H9 (cell line): ENCODE measurements around the gene MED27. TPM values are rescaled to one million over a fixed set of nuclear protein-coding genes. Genes with fewer than 3 reads are reported as not detected.

ENCODE experiments used
- DNase-seq: peaks from one replicate; pipeline ENCODE4 v3.0.0-alpha.2; 2017
- H2AFZ ChIP-seq: one replicate; pipeline ENCODE4 v1.6.1; 2013; ENCODE audit warnings: mild to moderate bottlenecking, low read length, control low read depth, moderate library complexity
- H2AK5ac ChIP-seq: 2 replicates; pipeline ENCODE4 v1.6.1; 2013; ENCODE audit warnings: low read length, control low read depth, mixed read lengths; ENCODE audit not compliant: insufficient read length
- H2BK120ac ChIP-seq: one replicate; pipeline ENCODE4 v1.6.1; 2013; ENCODE audit warnings: low read depth, mild to moderate bottlenecking, low read length, control low read depth, inconsistent platforms; ENCODE audit not compliant: poor library complexity, severe bottlenecking
- H2BK12ac ChIP-seq: 2 replicates; pipeline ENCODE4 v1.6.1; 2013; ENCODE audit warnings: low read length, control low read depth, mixed read lengths, low read depth; ENCODE audit not compliant: insufficient read length
- H2BK15ac ChIP-seq: 2 replicates; pipeline ENCODE4 v1.6.1; 2013; ENCODE audit warnings: low read depth, low read length, control low read depth
- H2BK20ac ChIP-seq: one replicate; pipeline ENCODE4 v1.6.1; 2013; ENCODE audit warnings: low read depth, mild to moderate bottlenecking, low read length, control low read depth, inconsistent platforms; ENCODE audit not compliant: poor library complexity, severe bottlenecking
- H2BK5ac ChIP-seq: 2 replicates; pipeline ENCODE4 v1.6.1; 2013; ENCODE audit warnings: low read length, control low read depth, mixed read lengths; ENCODE audit not compliant: insufficient read length
- H3K14ac ChIP-seq: 2 replicates; pipeline ENCODE4 v1.6.1; 2013; ENCODE audit warnings: low read length, control low read depth; ENCODE audit not compliant: insufficient read depth
- H3K18ac ChIP-seq: 2 replicates; pipeline ENCODE4 v1.6.1; 2013; ENCODE audit warnings: low read depth, mild to moderate bottlenecking, mixed read lengths, low read length, control low read depth; ENCODE audit not compliant: insufficient read length
- H3K23ac ChIP-seq: 2 replicates; pipeline ENCODE4 v1.6.1; 2013; ENCODE audit warnings: low read length, control low read depth, mixed read lengths, low read depth; ENCODE audit not compliant: insufficient read length
- H3K23me2 ChIP-seq: 2 replicates; pipeline ENCODE4 v1.6.1; 2013; ENCODE audit warnings: low read depth, mild to moderate bottlenecking, mixed read lengths, low read length, control low read depth; ENCODE audit not compliant: insufficient read length, poor library complexity, severe bottlenecking
- H3K27ac ChIP-seq: 2 replicates; pipeline ENCODE4 v1.5.1; 2013; ENCODE audit warnings: low read length, control low read depth, mixed read lengths, low read depth; ENCODE audit not compliant: insufficient read length
- H3K27me3 ChIP-seq: 2 replicates; pipeline ENCODE4 v1.6.1; 2013; ENCODE audit warnings: low read length, control low read depth, inconsistent platforms; ENCODE audit not compliant: insufficient read depth
- H3K4ac ChIP-seq: 2 replicates; pipeline ENCODE4 v1.6.1; 2013; ENCODE audit warnings: low read depth, mild to moderate bottlenecking, control low read depth, inconsistent platforms, low read length, moderate library complexity
- H3K4me1 ChIP-seq: 2 replicates; pipeline ENCODE4 v1.6.1; 2013; ENCODE audit warnings: low read length, control low read depth, inconsistent platforms; ENCODE audit not compliant: insufficient read depth
- H3K4me2 ChIP-seq: 2 replicates; pipeline ENCODE4 v1.6.1; 2013; ENCODE audit warnings: low read length, control low read depth, mixed read lengths; ENCODE audit not compliant: insufficient read length, insufficient read depth
- H3K56ac ChIP-seq: 2 replicates; pipeline ENCODE4 v1.6.1; 2013; ENCODE audit warnings: low read depth, mild to moderate bottlenecking, mixed read lengths, low read length, control low read depth; ENCODE audit not compliant: insufficient read length
- H3K79me1 ChIP-seq: 2 replicates; pipeline ENCODE4 v1.6.1; 2013; ENCODE audit warnings: low read depth, mild to moderate bottlenecking, moderate library complexity, low read length, control low read depth, inconsistent platforms; ENCODE audit not compliant: insufficient read depth, poor library complexity, severe bottlenecking
- H3K79me2 ChIP-seq: 2 replicates; pipeline ENCODE4 v1.6.1; 2013; ENCODE audit warnings: low read length, control low read depth, inconsistent platforms; ENCODE audit not compliant: insufficient read depth
- H3K9ac ChIP-seq: 2 replicates; pipeline ENCODE4 v1.6.1; 2013; ENCODE audit warnings: low read length, control low read depth, mixed read lengths; ENCODE audit not compliant: insufficient read length; ENCODE audit errors: extremely low read depth
- H3K9me3 ChIP-seq: one replicate; pipeline ENCODE4 v1.6.1; 2013; ENCODE audit warnings: low read depth, low read length, inconsistent platforms; ENCODE audit not compliant: control insufficient read depth
- H3T11ph ChIP-seq: one replicate; pipeline ENCODE4 v1.6.1; 2013; ENCODE audit warnings: mild to moderate bottlenecking, low read length, control low read depth, inconsistent platforms
- H4K20me1 ChIP-seq: one replicate; pipeline ENCODE4 v1.6.1; 2013; ENCODE audit not compliant: control insufficient read depth, insufficient read length, insufficient read depth
- H4K5ac ChIP-seq: 2 replicates; pipeline ENCODE4 v1.6.1; 2013; ENCODE audit warnings: low read depth, mild to moderate bottlenecking, mixed read lengths, low read length, control low read depth; ENCODE audit not compliant: insufficient read length
- H4K8ac ChIP-seq: replicated peaks from 2 replicates; pipeline ENCODE4 v1.6.1; 2013; ENCODE audit warnings: low read length, control low read depth, mixed read lengths, low read depth; ENCODE audit not compliant: insufficient read length
- H4K91ac ChIP-seq: 2 replicates; pipeline ENCODE4 v1.6.1; 2013; ENCODE audit warnings: low read depth, mild to moderate bottlenecking, moderate library complexity, mixed read lengths, low read length, control low read depth; ENCODE audit not compliant: insufficient read length
- H3K27ac Mint-ChIP-seq, 3 experiments: 2 replicates in 2 of 3; 3 replicates in 1 of 3; pipeline ENCODE4 v1.8.0; 2020 to 2021; ENCODE audit warnings: mixed read lengths in 3 of 3, mild to moderate bottlenecking in 1 of 3, moderate library complexity in 1 of 3
- H3K27me3 Mint-ChIP-seq: 2 replicates; pipeline ENCODE4 v1.8.0; 2021; ENCODE audit warnings: low read depth, mild to moderate bottlenecking, moderate library complexity, mixed read lengths
- H3K36me3 Mint-ChIP-seq, 3 experiments: 2 replicates in 2 of 3; 3 replicates in 1 of 3; pipeline ENCODE4 v1.8.0; 2020 to 2021; ENCODE audit warnings: low read depth in 3 of 3, mixed read lengths in 3 of 3; ENCODE audit not compliant: insufficient read depth in 1 of 3
- H3K4me1 Mint-ChIP-seq, 2 experiments: 2 replicates each; pipeline ENCODE4 v1.8.0; 2020; ENCODE audit warnings: mixed read lengths in 2 of 2
- H3K4me3 Mint-ChIP-seq, 2 experiments: 2 replicates in 1 of 2; 3 replicates in 1 of 2; pipeline ENCODE4 v1.8.0; 2020 to 2021; ENCODE audit warnings: mild to moderate bottlenecking in 2 of 2, mixed read lengths in 2 of 2, moderate library complexity in 1 of 2
- H3K9me3 Mint-ChIP-seq, 2 experiments: 2 replicates in 1 of 2; 3 replicates in 1 of 2; pipeline ENCODE4 v1.8.0; 2020; ENCODE audit warnings: mild to moderate bottlenecking in 2 of 2, mixed read lengths in 2 of 2, moderate library complexity in 1 of 2
- WGBS: extraction: QIAGEN DNeasy Blood & Tissue Kit; methylation state at CpG from one replicate; pipeline ENCODE4 v1.1.7; 2013; ENCODE audit warnings: missing lambda C conversion rate, low lambda C conversion rate, mixed read lengths; ENCODE audit not compliant: insufficient read length; ENCODE audit errors: extremely low coverage; 5-methylcytosine and 5-hydroxymethylcytosine counted together
- total RNA-seq: library from RNA; stranded (reverse); gene quantifications from 2 replicates; pipeline ENCODE4 v1.2.1, GENCODE V29; 2021
- TF ChIP-seq, protein P1 (sequence below): fragments of 200-600 bp; sonication (generic); conservative IDR thresholded peaks from 3 replicates; pipeline ENCODE4 v1.8.0; 2021; ENCODE audit warnings: antibody characterized with exemption, mild to moderate bottlenecking

MED27 gene
- total RNA-seq, 1 experiment from 2014 or later: 33.5 TPM

DNA sequence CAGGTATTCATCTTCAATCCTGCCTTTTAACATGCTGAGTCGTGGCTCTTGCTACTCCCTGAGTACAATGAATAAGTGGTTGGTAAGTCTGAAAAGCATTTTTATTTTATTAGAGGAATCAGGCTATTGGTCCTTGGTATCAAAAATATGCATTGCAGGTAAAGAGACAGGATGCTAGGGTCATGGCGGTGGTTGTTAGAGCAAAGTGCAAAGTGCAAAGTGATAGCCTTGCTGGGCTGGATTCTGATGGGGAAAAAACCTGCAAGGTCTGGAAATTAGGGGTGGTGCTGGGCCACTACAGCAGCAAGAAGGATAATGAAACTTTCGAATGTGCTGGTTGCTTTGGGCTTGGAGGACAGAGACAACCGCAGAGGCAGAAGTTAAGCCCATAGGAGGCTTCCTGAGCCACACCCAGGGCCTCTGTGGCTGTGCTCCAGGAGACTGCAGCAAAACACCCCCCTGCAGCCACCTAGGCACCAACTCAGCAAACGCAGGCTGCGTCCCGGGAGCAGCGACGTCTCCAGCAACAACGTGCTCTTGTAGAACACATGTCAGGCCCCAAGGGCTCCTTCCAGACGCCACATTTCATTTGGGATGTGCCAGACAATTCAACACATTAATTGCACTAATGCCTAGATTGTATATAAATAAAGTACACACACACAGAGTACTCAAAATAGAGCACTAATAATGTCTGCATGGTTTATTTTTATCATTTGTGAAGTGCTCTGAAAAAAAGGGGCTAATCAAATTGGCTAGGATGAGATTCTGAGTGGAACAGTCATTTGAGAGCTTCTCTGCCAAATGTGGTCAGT is 190.0 kb downstream of the MED27 start:
- no peak overlapping the region for H3K27ac ChIP-seq
- no peak overlapping the region for H2BK5ac ChIP-seq

More for the DNA sequence above, 190.0 kb downstream of the MED27 start:
- Histone ChIP-seq H3T11ph (no peak overlapping the region), H3K4me1 (peaks cover 40% of the 10 kb centered on the region), H3K56ac (no peak overlapping the region), H2BK120ac (no peak overlapping the region), H2AFZ (no peak overlapping the region), H3K9me3 (no peaks in the 10 kb centered on the region), H3K79me2 (no peaks in the 10 kb centered on the region), H2AK5ac (no peak overlapping the region), H3K27me3 (no peaks in the 10 kb centered on the region), H4K91ac (no peak overlapping the region), H4K8ac (no peak overlapping the region), H3K9ac (no peak overlapping the region), H2BK12ac (no peak overlapping the region), H2BK20ac (no peak overlapping the region), H4K20me1 (no peaks in the 10 kb centered on the region), H3K14ac (no peak overlapping the region; the same call in 1 of the 2 replicates), H2BK15ac (no peak overlapping the region), H3K23ac (no peak overlapping the region), H3K18ac (no peak overlapping the region), H3K79me1 (no peaks in the 10 kb centered on the region), H3K4ac (no peak overlapping the region), H3K4me2 (no peak overlapping the region), H3K23me2 (no peaks in the 10 kb centered on the region), H4K5ac (no peak overlapping the region)
- Mint-ChIP-seq H3K36me3 (no peaks in the 10 kb centered on the region; a peak in 2 of 7 replicates), H3K27me3 (no peaks in the 10 kb centered on the region), H3K9me3 (no peaks in the 10 kb centered on the region), H3K4me1 (peaks cover 58 to 68% of the 10 kb centered on the region in 2 experiments), H3K4me3 (no peak overlapping the region; a peak in 2 of 5 replicates), H3K27ac (no peak overlapping the region)
- TF ChIP-seq, protein P1, sequence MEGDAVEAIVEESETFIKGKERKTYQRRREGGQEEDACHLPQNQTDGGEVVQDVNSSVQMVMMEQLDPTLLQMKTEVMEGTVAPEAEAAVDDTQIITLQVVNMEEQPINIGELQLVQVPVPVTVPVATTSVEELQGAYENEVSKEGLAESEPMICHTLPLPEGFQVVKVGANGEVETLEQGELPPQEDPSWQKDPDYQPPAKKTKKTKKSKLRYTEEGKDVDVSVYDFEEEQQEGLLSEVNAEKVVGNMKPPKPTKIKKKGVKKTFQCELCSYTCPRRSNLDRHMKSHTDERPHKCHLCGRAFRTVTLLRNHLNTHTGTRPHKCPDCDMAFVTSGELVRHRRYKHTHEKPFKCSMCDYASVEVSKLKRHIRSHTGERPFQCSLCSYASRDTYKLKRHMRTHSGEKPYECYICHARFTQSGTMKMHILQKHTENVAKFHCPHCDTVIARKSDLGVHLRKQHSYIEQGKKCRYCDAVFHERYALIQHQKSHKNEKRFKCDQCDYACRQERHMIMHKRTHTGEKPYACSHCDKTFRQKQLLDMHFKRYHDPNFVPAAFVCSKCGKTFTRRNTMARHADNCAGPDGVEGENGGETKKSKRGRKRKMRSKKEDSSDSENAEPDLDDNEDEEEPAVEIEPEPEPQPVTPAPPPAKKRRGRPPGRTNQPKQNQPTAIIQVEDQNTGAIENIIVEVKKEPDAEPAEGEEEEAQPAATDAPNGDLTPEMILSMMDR: no peak
- no CpG with 5 or more reads among the region's 11 CpGs for WGBS
- peak; percentile 51 for DNase-seq
